Thymus (tissue), 14 donors: ENCODE data around the gene GPR18. TPM values are rescaled to one million over a fixed set of nuclear protein-coding genes. Genes with fewer than 3 reads are reported as not detected.

Source experiments
- DNase-seq, 9 donors: peaks; one replicate each; pipeline ENCODE4 v3.0.0-alpha.2; 2013; ENCODE audit warnings: low spot score in 9 of 9, low read depth in 6 of 9, missing footprints in 1 of 9
- H3K27ac ChIP-seq, 2 donors: one replicate each; pipeline ENCODE4 v1.5.1; 2013; ENCODE audit warnings: control low read depth in 1 of 2, low read depth in 1 of 2, low read length in 1 of 2, mild to moderate bottlenecking in 1 of 2, moderate library complexity in 1 of 2
- H3K27me3 ChIP-seq, 2 donors: one replicate each; pipeline ENCODE4 v1.5.1; 2013; ENCODE audit warnings: low read length in 1 of 2; ENCODE audit not compliant: control insufficient read depth in 2 of 2, insufficient read depth in 1 of 2
- H3K36me3 ChIP-seq, 2 donors: one replicate each; pipeline ENCODE4 v1.5.1; 2013; ENCODE audit warnings: low read length in 1 of 2, mild to moderate bottlenecking in 1 of 2, moderate library complexity in 1 of 2; ENCODE audit not compliant: control insufficient read depth in 2 of 2, insufficient read depth in 2 of 2
- H3K4me1 ChIP-seq, 2 donors: one replicate each; pipeline ENCODE4 v1.5.1; 2013; ENCODE audit warnings: low read length in 2 of 2; ENCODE audit not compliant: control insufficient read depth in 2 of 2, insufficient read depth in 2 of 2
- H3K4me3 ChIP-seq, 2 donors: one replicate each; pipeline ENCODE4 v1.5.1; 2013; ENCODE audit warnings: low read length in 2 of 2, control low read depth in 1 of 2, mild to moderate bottlenecking in 1 of 2
- H3K9me3 ChIP-seq, 2 donors: one replicate each; pipeline ENCODE4 v1.5.1; 2013; ENCODE audit warnings: low read length in 1 of 2, mild to moderate bottlenecking in 1 of 2; ENCODE audit not compliant: control insufficient read depth in 2 of 2, insufficient read depth in 1 of 2
- WGBS: extraction: QIAGEN DNeasy Blood & Tissue Kit; methylation state at CpG from one replicate; pipeline ENCODE4 v1.1.7; 2013; 5-methylcytosine and 5-hydroxymethylcytosine counted together
- long read RNA-seq, 10 donors: transcript quantifications; one replicate each; lab custom pipeline, GENCODE V29; 2026
- polyA plus RNA-seq: library from polyadenylated mRNA; stranded (reverse); fragments of 200-250 nt; gene quantifications from one replicate; pipeline ENCODE4 v1.2.3, GENCODE V29; 2013
- total RNA-seq: library from RNA; stranded (reverse); fragments of 120-200 nt; gene quantifications from one replicate; pipeline ENCODE4 v1.2.4, GENCODE V29; 2013
- donor health status: healthy.

Gene GPR18
- total RNA-seq, result 8.1 TPM
- polyA plus RNA-seq, result 6.7 TPM
- long read RNA-seq, donor 1, partial matches to known transcripts, result 0 of 1 reads
- long read RNA-seq, donor 1, other reads (novel, unspliced or antisense), result 0 of 1 reads
- long read RNA-seq, donor 2, result 0 reads
- long read RNA-seq, donor 3, partial matches to known transcripts, result 0 of 2 reads
- long read RNA-seq, donor 3, other reads (novel, unspliced or antisense), result 0 of 2 reads
- long read RNA-seq, donor 4, partial matches to known transcripts, result 0 of 3 reads
- long read RNA-seq, donor 4, other reads (novel, unspliced or antisense), result 0 of 3 reads
- long read RNA-seq, donor 5, partial matches to known transcripts, result 0 of 3 reads
- long read RNA-seq, donor 5, other reads (novel, unspliced or antisense), result 0 of 3 reads
- long read RNA-seq, donor 6, partial matches to known transcripts, result 0 of 1 reads
- long read RNA-seq, donor 6, other reads (novel, unspliced or antisense), result 0 of 1 reads
- long read RNA-seq, donor 7, partial matches to known transcripts, result 0 of 1 reads
- long read RNA-seq, donor 7, other reads (novel, unspliced or antisense), result 0 of 1 reads
- long read RNA-seq, donor 8, result 0 reads
- long read RNA-seq, donor 9, partial matches to known transcripts, result 0 of 2 reads
- long read RNA-seq, donor 9, other reads (novel, unspliced or antisense), result 0 of 2 reads
- long read RNA-seq, donor 10, partial matches to known transcripts, result 0 of 1 reads
- long read RNA-seq, donor 10, other reads (novel, unspliced or antisense), result 0 of 1 reads

GRCh38 chr13:99258210-99258860, at the start of gene GPR18:
TSS of gene GPR18 (minus strand) at chr13:99258379. CDS start at chr13:99255872, 2,507 bp downstream.
- no peaks in the 10 kb centered on the region for H3K27me3 ChIP-seq
- H3K4me3 ChIP-seq, result peak within 1 kb of the TSS; percentile 34 to 36
- peaks cover 16 to 22% of the 10 kb centered on the region in 2 donors for H3K36me3 ChIP-seq
- peak within 1 kb of the TSS; percentile 83 to 88 for H3K27ac ChIP-seq
- WGBS, result 13% methylated on average over 4 of the region's 4 CpGs
- DNase-seq, result peak in 6 of 9 donors; percentile 38 to 84 (median 58)
- H3K4me1 ChIP-seq, result peaks cover 2 to 11% of the 10 kb centered on the region in 2 donors
- H3K9me3 ChIP-seq, result no peaks in the 10 kb centered on the region

DNA sequence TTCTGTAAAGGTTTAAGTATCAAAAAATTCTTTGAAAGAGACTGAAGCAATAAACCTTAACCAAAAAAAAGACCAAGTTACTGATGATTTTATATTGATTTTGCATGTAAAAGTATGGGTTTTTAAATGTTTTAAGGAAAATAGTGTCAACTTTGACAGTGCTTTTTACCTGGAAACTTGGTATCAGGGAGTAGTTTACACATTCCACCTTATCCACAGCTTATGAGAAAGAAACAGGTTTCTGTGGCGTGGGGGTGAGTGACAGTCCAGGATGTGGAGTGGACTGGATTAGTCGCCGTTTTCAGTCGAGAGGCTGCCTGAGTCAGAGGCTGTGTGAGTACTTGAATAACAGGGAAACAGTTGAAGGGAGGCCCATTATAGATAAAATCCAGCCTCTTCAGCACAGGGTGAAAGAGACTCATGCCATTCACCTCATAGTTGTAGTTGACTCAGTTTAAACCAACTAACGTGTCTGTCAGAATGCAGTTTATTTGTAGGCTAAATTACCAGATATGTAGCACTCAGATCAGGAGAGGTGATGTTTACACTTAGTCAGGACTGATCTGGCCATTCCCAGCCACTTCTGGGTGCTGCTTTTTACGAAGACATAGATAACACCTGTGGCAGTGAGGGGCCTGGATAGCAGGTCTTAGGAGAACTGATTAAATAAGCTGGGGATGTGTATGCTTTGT, 49.6 kb upstream of the GPR18 start:
- Histone ChIP-seq H3K27me3 (no peaks in the 10 kb centered on the region), H3K36me3 (peaks cover 5 to 11% of the 10 kb centered on the region in 2 donors), H3K4me3 (no peak overlapping the region), H3K4me1 (peaks cover 0 to 28% of the 10 kb centered on the region in 2 donors), H3K9me3 (no peaks in the 10 kb centered on the region), H3K27ac (peak overlapping the region; percentile 42 to 62)
- no peak for DNase-seq
- 65% methylated on average over 6 of the region's 6 CpGs for WGBS

DNA sequence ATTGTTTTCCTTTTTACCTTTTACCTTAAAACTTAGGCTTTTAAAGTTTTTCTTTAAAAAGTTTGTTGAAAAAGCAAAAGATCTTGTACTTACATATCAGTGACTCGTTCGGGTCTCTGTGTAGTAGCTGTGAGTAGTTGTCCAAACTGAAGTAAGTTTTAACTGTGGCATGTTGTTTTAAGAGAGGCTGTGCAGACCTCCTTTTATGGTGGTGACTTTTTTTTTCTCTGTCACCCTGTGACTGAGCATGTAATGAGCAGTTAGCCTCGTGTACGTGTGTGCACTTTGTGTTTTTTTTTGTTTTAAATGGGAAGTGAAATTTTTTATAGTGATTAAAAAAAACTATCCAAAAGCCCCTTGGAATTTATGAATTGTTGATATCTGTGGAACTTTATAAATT, 49.1 kb upstream of the GPR18 start, which contains the start of gene GPR183:
TSS of gene GPR183 (minus strand) at position 153 of the 400 bp plus-strand sequence. CDS start 11,254 bp downstream, outside the sequence.
- H3K9me3 ChIP-seq, result no peaks in the 10 kb centered on the region
- H3K27ac ChIP-seq, result peak within 1 kb of the TSS; percentile 42 to 62
- peak in 6 of 9 donors; percentile 28 to 79 (median 46) for DNase-seq
- H3K4me3 ChIP-seq, result peak within 1 kb of the TSS; percentile 23 to 31
- peaks cover 5 to 11% of the 10 kb centered on the region in 2 donors for H3K36me3 ChIP-seq
- peaks cover 0 to 23% of the 10 kb centered on the region in 2 donors for H3K4me1 ChIP-seq
- H3K27me3 ChIP-seq, result no peaks in the 10 kb centered on the region
- 9% methylated on average over 4 of the region's 4 CpGs for WGBS

GRCh38 chr13:99305566-99305965, 47.4 kb upstream of the GPR18 start:
- 92% methylated on average over 8 of the region's 8 CpGs for WGBS
- Histone ChIP-seq H3K27ac (no peak overlapping the region), H3K4me1 (peaks cover 0 to 24% of the 10 kb centered on the region in 2 donors)

DNA sequence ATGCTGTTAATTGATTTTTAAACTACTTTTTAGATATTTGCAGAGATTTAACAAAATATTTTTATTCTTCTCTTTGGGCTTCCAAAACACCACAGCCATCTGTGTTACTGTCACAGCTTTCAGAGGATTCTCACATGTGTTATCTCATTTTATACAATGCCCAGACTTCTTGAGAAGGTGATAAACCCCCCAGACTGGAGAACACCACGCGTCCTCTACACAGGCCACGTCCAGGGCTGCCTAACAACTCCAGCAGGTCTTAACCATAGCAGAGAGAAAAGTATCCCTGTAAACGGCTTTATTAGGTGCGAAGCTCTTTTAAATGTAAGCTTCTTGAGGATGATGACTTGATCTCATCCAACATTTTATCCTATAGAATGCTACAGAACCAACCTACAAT, 47.0 kb upstream of the GPR18 start:
- WGBS, result 94% methylated on average over 5 of the region's 5 CpGs
- H3K4me3 ChIP-seq, result peak overlapping the region; percentile 6 to 10
- no peak for DNase-seq
- H3K36me3 ChIP-seq, result peaks cover 5 to 11% of the 10 kb centered on the region in 2 donors
- H3K27me3 ChIP-seq, result no peaks in the 10 kb centered on the region
- H3K9me3 ChIP-seq, result no peaks in the 10 kb centered on the region
- peak overlapping the region in 1 of 2 donors; percentile 68 for H3K27ac ChIP-seq
- peaks cover 0 to 24% of the 10 kb centered on the region in 2 donors for H3K4me1 ChIP-seq

More at GRCh38 chr13:99305566-99305965, 47.4 kb upstream of the GPR18 start:
- peaks cover 5 to 11% of the 10 kb centered on the region in 2 donors for H3K36me3 ChIP-seq
- DNase-seq, result no peak
- H3K27me3 ChIP-seq, result no peaks in the 10 kb centered on the region
- H3K9me3 ChIP-seq, result no peaks in the 10 kb centered on the region
- peak overlapping the region in 1 of 2 donors; percentile 6 for H3K4me3 ChIP-seq

GRCh38 chr13:99304541-99304940, 46.4 kb upstream of the GPR18 start:
- no peak for DNase-seq
- peaks cover 0 to 23% of the 10 kb centered on the region in 2 donors for H3K4me1 ChIP-seq
- H3K27ac ChIP-seq, result peak overlapping the region in 1 of 2 donors; percentile 8
- H3K27me3 ChIP-seq, result no peaks in the 10 kb centered on the region
- H3K9me3 ChIP-seq, result no peaks in the 10 kb centered on the region
- peaks cover 5 to 11% of the 10 kb centered on the region in 2 donors for H3K36me3 ChIP-seq
- WGBS, result 96% methylated on average over 4 of the region's 4 CpGs
- H3K4me3 ChIP-seq, result peak overlapping the region in 1 of 2 donors; percentile 9

DNA sequence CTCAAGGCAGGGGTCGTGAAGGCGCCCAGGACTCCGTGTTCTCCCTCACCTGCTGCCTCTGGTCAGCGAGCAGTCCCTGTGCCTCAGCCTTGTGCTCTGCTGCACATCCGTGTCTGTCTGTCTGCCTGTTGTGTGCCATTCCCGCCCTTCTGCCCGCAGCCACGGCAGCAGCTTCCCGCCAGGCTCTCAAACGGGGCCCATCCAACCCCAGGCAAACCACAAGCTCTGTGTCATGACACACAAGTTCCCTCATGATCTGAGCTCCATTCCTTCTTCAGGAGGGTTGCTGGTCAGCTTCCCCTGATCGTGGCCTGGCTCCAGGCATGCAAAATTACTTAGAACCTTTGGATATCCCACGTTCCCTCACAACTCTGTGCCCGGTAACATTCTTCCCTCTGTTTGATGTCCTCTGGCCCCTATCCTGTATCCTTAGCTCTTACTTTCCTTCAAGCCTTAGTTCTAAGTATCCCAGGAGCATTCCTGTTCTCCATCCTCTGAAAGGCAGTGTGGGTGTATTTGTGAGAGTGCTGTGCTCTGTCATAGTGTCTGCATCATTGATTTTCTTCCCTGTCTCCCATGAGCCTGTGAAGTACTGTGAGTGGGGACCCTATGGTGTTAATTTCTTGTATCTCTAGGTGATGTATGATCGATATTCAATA, 45.8 kb upstream of the GPR18 start:
- H3K4me1 ChIP-seq, result peaks cover 0 to 23% of the 10 kb centered on the region in 2 donors
- no peaks in the 10 kb centered on the region for H3K9me3 ChIP-seq
- H3K36me3 ChIP-seq, result peaks cover 5 to 11% of the 10 kb centered on the region in 2 donors
- no peaks in the 10 kb centered on the region for H3K27me3 ChIP-seq
- 76% methylated on average over 14 of the region's 14 CpGs for WGBS
- peak overlapping the region in 1 of 2 donors; percentile 8 for H3K4me3 ChIP-seq
- peak overlapping the region; percentile 25 to 35 for H3K27ac ChIP-seq
- no peak for DNase-seq
